Measurements from ENCODE around the gene COLEC12. TPM values are rescaled to one million over a fixed set of nuclear protein-coding genes. Genes with fewer than 3 reads are reported as not detected.

COLEC12 gene
- total and polyA plus RNA-seq, 2 donors (not counting 3 experiments of a cell fraction or from before 2014, with no cell fraction given): 8.0 to 17.1 TPM

GRCh38 chr18:355678-356077, 144.8 kb downstream of the COLEC12 start:
- FAIRE-seq (no peak), DNase-seq (ENCODE audit: low read depth, low spot score) (no peak)
- no TSS peak for BruUV-seq (replicated peaks)
- ChIA-PET POLR2A (no interaction called here), CTCF (no interaction called here)
- TF ChIP-seq POLR2AphosphoS5 (IDR thresholded peaks at IDR 0.05; ENCODE audit: insufficient read depth, low read depth, low read length): no peak
- TF ChIP-seq JUN (IDR thresholded peaks at IDR 0.05; ENCODE audit: borderline replicate concordance, insufficient read depth, insufficient read length, low read depth): no peak
- TF ChIP-seq, protein P1, sequence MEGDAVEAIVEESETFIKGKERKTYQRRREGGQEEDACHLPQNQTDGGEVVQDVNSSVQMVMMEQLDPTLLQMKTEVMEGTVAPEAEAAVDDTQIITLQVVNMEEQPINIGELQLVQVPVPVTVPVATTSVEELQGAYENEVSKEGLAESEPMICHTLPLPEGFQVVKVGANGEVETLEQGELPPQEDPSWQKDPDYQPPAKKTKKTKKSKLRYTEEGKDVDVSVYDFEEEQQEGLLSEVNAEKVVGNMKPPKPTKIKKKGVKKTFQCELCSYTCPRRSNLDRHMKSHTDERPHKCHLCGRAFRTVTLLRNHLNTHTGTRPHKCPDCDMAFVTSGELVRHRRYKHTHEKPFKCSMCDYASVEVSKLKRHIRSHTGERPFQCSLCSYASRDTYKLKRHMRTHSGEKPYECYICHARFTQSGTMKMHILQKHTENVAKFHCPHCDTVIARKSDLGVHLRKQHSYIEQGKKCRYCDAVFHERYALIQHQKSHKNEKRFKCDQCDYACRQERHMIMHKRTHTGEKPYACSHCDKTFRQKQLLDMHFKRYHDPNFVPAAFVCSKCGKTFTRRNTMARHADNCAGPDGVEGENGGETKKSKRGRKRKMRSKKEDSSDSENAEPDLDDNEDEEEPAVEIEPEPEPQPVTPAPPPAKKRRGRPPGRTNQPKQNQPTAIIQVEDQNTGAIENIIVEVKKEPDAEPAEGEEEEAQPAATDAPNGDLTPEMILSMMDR (IDR thresholded peaks at IDR 0.05; ENCODE audit: extremely low read depth in 1 of 2, insufficient read depth in 1 of 2, low read depth in 1 of 2, low read length in 2 of 2): no peak
- Histone ChIP-seq H3K27me3 (ENCODE audit: control insufficient read depth in 2 of 2, insufficient read depth in 2 of 2, low read length in 2 of 2) (no peaks in the 10 kb centered on the region), H3K9me1 (replicated peaks; ENCODE audit: control insufficient read depth, extremely low read depth, insufficient read depth, low read length) (no peaks in the 10 kb centered on the region), H3K9me3 (replicated peaks; ENCODE audit: control insufficient read depth, insufficient read depth, low read length) (no peaks in the 10 kb centered on the region), H3K36me3 (ENCODE audit: control insufficient read depth in 2 of 2, extremely low read depth in 1 of 2, insufficient read depth in 2 of 2, low read length in 2 of 2) (no peaks in the 10 kb centered on the region), H3K4me2 (ENCODE audit: insufficient read depth, low read length) (no peak overlapping the region), H3K79me2 (ENCODE audit: control insufficient read depth, insufficient read depth, low read length) (no peaks in the 10 kb centered on the region), H3K4me1 (ENCODE audit: control insufficient read depth, extremely low read depth, insufficient read depth, low read length) (no peaks in the 10 kb centered on the region), H3K9ac (replicated peaks; ENCODE audit: extremely low read depth, insufficient read depth, low read length) (no peak overlapping the region), H3K27ac (ENCODE audit: insufficient read depth, low read depth, low read length) (no peak overlapping the region), H4K20me1 (replicated peaks; ENCODE audit: control insufficient read depth, extremely low read depth, insufficient read depth, low read length) (no peaks in the 10 kb centered on the region), H3K4me3 (replicated peaks in 1 of 3; ENCODE audit: insufficient read depth in 1 of 3, low read depth in 1 of 3, low read length in 3 of 3) (no peak overlapping the region), H2AFZ (ENCODE audit: low read depth, low read length) (no peak overlapping the region)
- intact Hi-C loops (cut with micrococcal nuclease): no loop called here
- dilution Hi-C loops (cut with MboI; ENCODE audit: extremely low pct_ligation_motif_present, low sequenced_read_pairs): no loop called here

DNA sequence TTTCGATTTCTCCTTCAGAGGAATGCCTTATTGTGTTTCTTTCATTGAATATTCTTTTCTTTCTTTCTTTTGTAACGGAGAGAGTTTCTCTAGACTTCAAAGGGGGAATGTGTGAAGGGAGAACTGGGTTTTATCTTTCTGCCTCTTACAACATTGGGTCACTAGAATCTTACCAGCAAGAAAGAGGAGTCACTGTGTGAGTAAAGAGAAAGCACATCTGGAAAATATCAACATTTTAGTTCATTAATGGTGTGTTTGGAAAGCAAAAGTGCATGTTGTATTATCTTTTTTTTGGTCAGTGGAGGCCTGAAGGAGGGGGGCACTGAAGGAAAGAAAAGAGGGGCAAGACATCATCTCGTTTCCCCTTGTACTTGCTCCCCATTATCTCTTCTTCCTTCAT, 146.0 kb downstream of the COLEC12 start:
- ChIA-PET POLR2A (no interaction called here), CTCF (no interaction called here)
- no peak for FAIRE-seq

More for the DNA sequence above, 146.0 kb downstream of the COLEC12 start:
- dilution Hi-C loops (cut with MboI; ENCODE audit: extremely low pct_ligation_motif_present, low sequenced_read_pairs): no loop called here
- Histone ChIP-seq H3K27ac (ENCODE audit: insufficient read depth, low read depth, low read length) (no peak overlapping the region), H3K36me3 (ENCODE audit: control insufficient read depth in 2 of 2, extremely low read depth in 1 of 2, insufficient read depth in 2 of 2, low read length in 2 of 2) (no peaks in the 10 kb centered on the region), H3K4me2 (ENCODE audit: insufficient read depth, low read length) (no peak overlapping the region), H3K9ac (replicated peaks; ENCODE audit: extremely low read depth, insufficient read depth, low read length) (no peak overlapping the region), H2AFZ (ENCODE audit: low read depth, low read length) (no peak overlapping the region), H3K27me3 (ENCODE audit: control insufficient read depth in 2 of 2, insufficient read depth in 2 of 2, low read length in 2 of 2) (no peaks in the 10 kb centered on the region), H3K4me1 (ENCODE audit: control insufficient read depth, extremely low read depth, insufficient read depth, low read length) (no peaks in the 10 kb centered on the region), H4K20me1 (replicated peaks; ENCODE audit: control insufficient read depth, extremely low read depth, insufficient read depth, low read length) (no peaks in the 10 kb centered on the region), H3K4me3 (replicated peaks in 1 of 3; ENCODE audit: insufficient read depth in 1 of 3, low read depth in 1 of 3, low read length in 3 of 3) (no peak overlapping the region), H3K9me3 (replicated peaks; ENCODE audit: control insufficient read depth, insufficient read depth, low read length) (no peaks in the 10 kb centered on the region), H3K79me2 (ENCODE audit: control insufficient read depth, insufficient read depth, low read length) (no peaks in the 10 kb centered on the region), H3K9me1 (replicated peaks; ENCODE audit: control insufficient read depth, extremely low read depth, insufficient read depth, low read length) (no peaks in the 10 kb centered on the region)
- BruUV-seq (replicated peaks): no TSS peak
- no peak for DNase-seq (ENCODE audit: low read depth, low spot score)
- TF ChIP-seq FOS (IDR thresholded peaks at IDR 0.05; ENCODE audit: borderline replicate concordance, insufficient read depth, low read length) (no peak), JUN (IDR thresholded peaks at IDR 0.05; ENCODE audit: borderline replicate concordance, insufficient read depth, insufficient read length, low read depth) (no peak), POLR2A (IDR thresholded peaks at IDR 0.05; ENCODE audit: low read depth, low read length) (no peak), MYC (IDR thresholded peaks at IDR 0.05; ENCODE audit: low read depth, low read length) (no peak), EZH2 (IDR thresholded peaks at IDR 0.05; ENCODE audit: borderline replicate concordance, low read depth, low read length, severe bottlenecking) (no peak), GATA2 (IDR thresholded peaks at IDR 0.05; ENCODE audit: insufficient read depth, insufficient read length, low read depth, low read length) (no peak), POLR2AphosphoS5 (IDR thresholded peaks at IDR 0.05; ENCODE audit: insufficient read depth, low read depth, low read length) (no peak)
- TF ChIP-seq, protein P2, sequence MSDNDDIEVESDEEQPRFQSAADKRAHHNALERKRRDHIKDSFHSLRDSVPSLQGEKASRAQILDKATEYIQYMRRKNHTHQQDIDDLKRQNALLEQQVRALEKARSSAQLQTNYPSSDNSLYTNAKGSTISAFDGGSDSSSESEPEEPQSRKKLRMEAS (IDR thresholded peaks at IDR 0.05; ENCODE audit: insufficient read depth, insufficient read length): no peak
- TF ChIP-seq, protein P1 (IDR thresholded peaks at IDR 0.05; ENCODE audit: extremely low read depth in 1 of 2, insufficient read depth in 1 of 2, low read depth in 1 of 2, low read length in 2 of 2): no peak
- intact Hi-C loops (cut with micrococcal nuclease): no loop called here
